Measurements from ENCODE around the gene PRM3.

- TF ChIP-seq CTCF (IDR thresholded peaks at IDR 0.05) (no peak), POLR2A (IDR thresholded peaks at IDR 0.05) (no peak)
These were observed 2.9 kb upstream of the PRM3 start, which contains the start of gene PRM2 for GRCh38 chr16:11276143-11276895.

All from adrenal gland (tissue), 5 donors.